ENCODE measurements around the gene SMIM5.

Gene SMIM5

DNA sequence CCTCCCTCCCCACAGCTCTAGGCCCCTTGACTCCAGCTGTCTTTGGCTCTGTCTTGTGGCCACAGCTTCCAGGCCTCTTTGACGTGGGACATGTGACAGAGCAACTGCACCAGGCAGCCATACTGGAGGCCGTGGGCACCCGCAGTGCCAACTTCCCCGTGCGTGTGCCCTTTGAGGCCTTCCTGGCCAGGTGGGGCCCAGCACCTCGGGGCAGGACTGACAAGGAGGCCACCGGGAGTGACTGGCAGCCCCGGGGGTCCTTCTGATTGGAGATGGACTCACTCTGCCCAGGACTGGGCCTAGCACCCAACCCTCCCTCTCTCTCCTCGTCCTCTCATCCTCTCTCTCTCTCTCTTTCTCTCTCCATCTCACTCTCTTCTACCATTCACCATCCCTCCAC, 30.1 kb upstream of the SMIM5 start:
- no peak for DNase-seq (ENCODE audit: low read depth in 2 of 2)

DNA sequence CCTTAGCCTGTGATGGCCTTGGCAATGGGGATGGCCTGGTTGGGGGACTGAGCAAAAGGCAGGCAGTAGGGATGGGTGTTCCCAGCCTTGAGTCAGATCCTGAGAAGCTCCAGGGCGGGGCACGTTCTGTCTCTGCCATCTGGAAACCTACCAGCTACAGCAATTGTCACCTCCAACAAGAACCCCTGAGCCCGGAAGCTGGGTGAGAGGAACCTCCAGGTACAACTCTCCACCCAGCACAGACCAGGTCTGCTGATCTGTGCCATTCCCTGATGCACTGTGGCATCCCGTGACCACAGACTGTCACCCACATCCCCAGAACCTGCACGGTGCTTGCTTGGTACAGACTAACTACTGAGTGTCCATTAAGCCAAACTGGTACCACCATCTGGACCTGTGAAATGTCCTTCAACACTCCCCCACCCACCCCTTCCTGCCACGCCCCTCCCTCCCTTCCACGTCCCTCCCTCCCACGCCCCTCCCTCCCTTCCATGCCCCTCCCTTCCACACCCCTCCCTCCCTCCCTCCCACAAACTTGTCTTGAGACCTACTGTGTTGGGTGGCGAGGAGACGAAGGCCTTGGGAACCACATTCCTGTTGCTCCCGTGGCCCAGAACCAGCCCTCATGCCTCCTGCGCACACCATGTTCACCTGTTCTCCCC, 29.1 kb upstream of the SMIM5 start:
- no peak for DNase-seq (ENCODE audit: low read depth in 2 of 2)

DNA sequence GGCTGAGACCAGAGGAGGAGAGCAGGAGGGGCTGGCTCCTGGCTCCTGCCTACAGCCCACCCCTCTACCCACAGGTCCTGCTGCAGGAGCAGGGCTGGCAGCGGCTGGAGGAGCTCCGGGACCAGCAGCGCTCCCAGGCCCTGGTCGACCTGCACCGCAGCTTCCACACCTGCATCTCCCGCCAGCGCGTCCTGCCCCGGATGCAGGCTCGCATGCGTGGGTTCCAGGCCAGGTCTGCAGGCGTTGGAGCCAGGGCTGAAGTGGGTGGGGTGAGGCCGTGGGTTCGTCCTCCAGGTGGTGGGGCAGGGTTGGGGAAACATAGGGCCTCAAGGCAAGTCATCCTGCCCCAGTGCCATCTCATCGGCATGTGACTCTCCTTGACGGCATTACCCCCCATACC, 27.4 kb upstream of the SMIM5 start:
- no peak for DNase-seq (ENCODE audit: low read depth in 2 of 2)

DNA sequence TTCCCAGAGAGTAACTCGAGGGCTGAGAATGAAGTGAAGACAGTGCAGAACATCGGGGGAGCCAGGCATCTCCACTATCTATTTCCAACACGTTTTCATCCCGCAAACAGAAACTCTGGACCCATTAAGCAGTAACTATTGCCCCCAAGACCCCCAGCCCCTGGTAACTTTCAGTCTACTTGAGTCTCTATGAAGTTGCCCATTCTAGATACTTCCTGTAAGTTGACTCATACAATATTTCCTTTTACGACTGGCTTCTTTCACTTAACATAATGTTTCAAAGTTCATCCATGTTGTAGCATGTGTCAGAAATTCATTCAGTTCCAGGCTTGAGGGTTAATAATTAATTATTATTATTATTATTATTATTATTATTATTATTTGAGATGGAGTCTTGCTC, 26.1 kb upstream of the SMIM5 start:
- DNase-seq (ENCODE audit: low read depth in 2 of 2), result no peak

DNA sequence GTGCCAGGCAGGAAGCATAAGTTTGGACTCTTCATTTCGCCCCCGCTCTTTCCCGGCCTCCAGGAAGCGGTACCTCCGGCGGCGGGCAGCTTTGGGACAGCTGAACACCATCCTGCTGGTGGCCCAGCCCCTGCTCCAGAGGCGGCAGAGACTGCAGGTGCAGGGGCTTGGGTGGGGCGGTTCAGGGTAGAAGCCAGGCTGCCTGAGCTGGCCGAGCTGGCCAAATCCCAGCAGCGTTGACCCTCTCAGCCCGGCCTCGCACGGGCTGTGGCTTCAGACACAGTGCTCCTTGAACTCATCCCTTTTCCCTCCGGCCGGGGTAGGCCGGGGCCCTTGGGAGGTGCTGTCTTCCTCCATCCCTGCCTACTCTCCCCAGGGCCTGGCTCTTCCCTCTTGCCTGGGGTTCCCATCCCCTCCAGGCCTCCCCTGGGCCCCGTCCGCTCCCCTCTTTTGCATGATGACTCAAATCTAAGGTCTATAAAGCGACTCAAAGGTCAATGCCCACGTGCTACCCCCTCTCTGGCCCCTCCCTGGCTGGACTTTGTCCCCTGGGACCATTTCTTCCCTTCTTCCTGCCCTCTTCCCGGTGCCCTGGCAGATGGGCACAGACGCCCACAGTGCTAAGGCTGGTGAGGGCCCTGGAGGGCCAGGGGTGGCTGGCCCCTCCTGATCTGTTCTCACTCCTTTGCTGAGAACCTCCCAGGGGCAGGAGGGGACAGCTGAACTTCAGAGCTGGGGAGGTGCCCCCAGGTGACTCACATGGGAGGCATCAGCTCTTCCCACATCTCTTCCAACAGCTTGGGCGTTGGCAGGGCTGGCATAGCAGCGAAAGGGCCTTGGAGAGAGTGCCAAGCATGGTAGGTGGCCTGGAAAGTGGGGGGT, 22.9 kb upstream of the SMIM5 start:
- no peak for DNase-seq (ENCODE audit: low read depth in 2 of 2)

DNA sequence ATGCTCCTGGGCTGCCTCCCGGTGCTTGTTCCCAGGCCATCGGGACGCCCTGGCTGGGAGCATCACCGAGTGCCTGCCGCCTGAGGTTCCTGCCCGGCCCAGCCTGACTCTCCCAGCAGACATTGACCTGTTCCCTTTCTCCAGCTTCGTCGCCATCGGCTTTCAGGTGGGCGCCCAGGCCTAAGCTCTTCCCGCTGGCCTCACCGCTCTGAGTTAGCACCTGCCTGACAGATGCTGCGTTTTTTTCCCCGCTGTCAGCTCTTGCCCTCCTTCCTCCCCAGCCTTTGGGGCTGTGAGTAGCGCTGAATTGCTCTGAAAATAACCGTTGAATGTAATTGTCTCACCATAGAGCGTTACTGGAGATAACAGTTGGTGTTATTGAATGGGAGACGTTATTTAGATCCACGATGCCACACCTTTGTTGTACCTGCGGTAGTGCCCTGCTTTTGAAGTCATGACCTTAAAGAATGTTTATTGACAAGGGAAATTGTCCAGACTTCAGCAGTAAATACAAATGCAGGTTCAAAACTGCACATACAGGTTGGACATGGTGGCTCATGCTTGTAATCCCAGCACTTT, 21.3 kb upstream of the SMIM5 start:
- no peak for DNase-seq (ENCODE audit: low read depth in 2 of 2)

DNA sequence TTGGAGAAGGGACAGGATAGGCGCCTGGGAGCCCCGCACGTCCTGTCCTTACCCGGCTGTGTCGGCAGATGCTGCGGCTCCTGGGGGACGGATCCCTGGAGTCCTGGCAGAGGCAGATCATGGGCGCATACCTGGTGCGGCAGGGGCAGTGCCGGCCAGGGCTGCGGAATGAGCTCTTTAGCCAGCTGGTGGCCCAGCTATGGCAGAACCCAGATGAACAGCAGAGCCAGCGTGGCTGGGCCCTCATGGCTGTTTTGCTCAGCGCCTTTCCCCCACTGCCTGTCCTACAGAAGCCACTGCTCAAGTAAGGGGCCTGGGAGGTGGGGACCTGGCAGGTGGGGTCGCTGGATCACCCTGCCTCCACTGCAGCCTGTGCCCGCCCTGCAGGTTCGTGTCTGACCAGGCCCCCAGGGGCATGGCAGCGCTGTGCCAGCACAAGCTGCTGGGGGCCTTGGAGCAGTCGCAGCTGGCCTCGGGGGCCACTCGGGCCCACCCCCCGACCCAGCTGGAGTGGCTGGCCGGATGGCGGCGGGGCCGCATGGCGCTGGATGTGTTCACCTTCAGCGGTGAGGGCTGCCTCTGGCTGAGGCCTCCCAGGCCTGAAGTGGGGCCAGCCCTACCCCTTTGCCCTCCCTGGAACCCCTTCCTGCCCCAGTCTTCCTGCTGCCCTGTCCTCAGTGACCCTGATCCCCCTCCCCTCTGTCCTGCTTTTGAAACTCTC, 20.2 kb upstream of the SMIM5 start:
- no peak for DNase-seq (ENCODE audit: low read depth in 2 of 2)

DNA sequence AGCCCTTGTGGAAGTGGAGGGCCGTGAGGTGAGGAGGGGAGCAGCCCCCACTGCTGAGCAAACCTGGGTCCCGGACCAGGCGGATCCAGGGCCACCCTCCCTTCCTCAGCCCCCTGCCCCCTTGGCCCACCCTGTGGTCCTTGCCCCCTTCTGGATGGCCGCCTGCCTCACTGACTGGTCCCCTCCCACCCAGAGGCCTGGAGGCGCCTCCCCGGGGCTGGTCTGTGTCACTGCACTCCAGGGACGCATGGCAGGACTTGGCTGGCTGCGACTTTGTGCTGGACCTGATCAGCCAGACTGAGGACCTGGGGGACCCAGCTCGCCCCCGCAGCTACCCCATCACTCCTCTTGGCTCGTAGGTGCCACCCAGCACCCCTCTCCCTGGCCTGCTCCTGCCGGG, 19.2 kb upstream of the SMIM5 start:
- no peak for DNase-seq (ENCODE audit: low read depth in 2 of 2)

DNA sequence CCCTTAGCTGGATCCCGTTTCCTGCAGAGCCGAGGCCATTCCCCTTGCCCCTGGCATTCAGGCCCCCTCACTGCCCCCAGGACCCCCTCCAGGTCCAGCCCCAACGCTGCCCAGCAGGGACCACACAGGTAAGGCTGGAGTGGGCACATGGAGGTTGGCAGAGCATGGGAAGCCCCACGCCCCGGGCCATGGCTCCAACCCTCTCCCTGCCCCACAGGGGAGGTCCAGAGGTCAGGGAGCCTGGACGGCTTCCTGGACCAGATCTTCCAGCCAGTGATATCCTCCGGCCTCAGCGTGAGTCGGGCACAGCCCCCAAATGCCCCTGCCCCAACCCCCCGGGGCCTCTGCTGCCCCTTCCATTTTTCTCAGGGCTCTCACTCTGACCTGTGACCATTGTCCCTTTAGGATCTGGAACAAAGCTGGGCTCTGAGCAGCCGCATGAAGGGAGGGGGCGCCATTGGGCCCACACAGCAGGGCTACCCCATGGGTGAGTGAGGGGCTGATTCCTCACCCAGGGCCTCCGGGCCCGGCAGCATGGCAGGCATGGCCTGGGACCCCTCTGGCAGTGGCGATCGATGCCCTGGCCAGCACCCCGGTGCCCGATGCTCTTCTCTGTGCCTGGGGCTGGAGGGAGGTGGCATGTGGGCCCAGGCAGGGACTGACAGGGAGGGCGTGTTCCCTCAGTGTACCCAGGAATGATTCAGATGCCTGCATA, 18.5 kb upstream of the SMIM5 start:
- DNase-seq (ENCODE audit: low read depth in 2 of 2), result no peak

DNA sequence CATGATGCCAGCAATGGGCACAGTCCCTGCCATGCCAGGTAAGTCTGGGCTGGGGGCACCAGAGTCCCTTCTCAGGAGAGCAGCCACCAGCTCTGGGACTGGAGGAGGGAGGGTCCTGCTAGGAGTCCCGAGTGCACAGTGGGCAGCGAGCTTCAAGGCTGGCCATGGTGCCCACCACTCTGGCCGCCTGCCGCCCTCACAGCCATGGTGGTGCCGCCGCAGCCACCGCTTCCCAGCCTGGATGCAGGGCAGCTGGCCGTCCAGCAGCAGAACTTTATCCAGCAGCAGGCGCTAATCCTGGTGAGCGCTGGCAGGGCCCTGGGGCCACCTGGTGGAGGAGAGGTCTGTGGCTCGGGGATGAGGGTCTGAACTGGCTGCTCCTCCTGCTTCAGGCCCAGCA, 17.9 kb upstream of the SMIM5 start:
- DNase-seq (ENCODE audit: low read depth in 2 of 2), result no peak

DNA sequence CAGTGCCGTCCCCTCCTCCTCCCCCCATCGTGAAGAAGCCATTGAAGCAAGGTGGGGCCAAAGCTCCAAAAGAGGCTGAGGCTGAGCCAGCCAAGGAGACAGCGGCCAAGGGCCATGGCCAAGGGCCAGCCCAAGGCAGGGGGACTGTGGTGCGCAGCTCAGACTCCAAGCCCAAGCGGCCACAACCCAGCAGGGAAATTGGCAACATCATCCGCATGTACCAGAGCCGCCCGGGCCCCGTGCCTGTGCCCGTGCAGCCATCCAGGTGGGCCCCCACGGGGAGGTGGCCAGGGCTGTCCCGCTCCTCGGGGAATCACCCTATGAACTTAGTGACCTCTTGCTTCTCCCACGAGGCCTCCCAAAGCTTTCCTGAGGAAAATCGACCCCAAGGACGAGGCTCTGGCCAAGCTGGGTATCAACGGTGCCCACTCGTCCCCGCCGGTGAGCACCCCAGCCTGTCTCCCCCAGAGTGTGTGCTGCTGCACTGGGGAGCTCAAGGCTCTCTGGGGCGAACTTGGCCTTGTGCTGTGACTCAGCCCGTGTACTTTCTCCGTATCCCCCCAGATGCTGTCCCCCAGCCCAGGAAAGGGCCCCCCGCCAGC, 16.6 kb upstream of the SMIM5 start:
- DNase-seq (ENCODE audit: low read depth in 2 of 2), result no peak

DNA sequence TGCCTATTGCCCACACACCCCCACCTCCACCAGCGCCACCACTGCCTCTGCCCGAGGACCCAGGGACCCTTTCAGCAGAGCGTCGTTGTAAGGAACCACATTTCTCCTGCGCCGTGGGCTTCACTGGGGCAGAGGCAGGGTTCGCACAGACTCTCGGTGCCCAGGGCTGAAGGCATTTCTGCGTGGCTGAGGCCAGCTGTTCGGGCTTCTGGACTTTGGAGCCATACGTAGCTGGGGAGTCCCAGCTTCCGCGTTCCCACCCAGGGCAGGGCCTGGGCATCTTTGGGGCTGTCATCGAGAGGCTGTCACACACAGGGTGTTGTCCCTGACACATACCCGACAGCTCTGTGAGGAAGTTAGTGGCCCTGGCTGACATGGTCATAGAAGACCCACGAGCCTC, 16.0 kb upstream of the SMIM5 start:
- no peak for DNase-seq (ENCODE audit: low read depth in 2 of 2)

DNA sequence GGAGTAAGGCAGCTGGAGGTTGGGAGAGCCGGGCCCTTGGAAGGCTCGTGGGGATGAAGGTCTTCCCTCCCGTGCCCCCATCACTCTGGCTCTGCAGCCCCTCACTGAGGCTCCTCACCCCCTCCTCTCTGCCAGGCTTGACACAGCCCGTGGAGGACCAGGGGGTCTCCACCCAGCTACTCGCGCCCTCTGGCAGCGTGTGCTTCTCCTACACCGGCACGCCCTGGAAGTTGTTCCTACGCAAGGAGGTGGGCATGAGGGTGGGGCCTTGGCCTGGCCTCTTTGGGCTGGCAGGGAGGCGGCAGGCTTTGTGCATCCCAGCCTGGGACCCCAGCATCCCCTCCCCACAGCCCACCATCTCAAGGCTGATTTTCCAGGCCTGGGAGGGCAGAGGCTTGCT, 15.6 kb upstream of the SMIM5 start:
- no peak for DNase-seq (ENCODE audit: low read depth in 2 of 2)

DNA sequence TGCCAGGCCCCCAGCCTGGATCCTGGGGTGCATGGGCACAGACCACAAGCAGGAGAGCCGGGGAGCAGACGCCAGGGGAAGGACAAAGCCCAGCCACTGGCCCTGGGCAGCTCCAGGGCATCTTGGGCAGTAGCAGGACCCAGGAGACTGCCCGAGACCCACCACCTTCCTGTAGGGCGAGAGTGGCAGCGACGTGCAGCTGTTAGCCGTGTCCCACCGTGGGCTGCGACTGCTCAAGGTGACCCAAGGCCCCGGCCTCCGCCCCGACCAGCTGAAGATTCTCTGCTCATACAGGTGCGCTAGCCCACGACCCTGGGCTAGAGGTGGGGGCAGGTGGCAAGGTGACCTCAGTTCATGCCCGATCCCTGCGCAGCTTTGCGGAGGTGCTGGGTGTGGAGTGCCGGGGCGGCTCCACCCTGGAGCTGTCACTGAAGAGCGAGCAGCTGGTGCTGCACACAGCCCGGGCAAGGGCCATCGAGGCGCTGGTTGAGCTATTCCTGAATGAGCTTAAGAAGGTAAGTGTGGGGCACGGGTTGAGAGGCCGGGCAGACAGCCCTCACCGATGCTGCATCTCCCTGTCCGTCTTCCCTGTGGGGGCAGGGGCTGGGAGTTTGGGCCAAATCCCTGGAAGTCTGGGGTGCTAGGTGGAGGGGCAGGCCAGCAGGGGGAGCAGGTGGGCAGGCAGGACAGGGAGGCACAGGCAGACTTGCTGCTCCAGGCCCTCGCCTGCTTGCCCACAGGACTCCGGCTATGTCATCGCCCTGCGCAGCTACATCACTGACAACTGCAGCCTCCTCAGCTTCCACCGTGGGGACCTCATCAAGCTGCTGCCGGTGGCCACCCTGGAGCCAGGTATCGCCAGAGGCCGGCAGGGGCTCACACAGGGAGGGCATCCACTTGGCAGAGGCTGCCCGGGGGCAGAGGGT, 13.5 kb upstream of the SMIM5 start:
- DNase-seq (ENCODE audit: low read depth in 2 of 2), result no peak

DNA sequence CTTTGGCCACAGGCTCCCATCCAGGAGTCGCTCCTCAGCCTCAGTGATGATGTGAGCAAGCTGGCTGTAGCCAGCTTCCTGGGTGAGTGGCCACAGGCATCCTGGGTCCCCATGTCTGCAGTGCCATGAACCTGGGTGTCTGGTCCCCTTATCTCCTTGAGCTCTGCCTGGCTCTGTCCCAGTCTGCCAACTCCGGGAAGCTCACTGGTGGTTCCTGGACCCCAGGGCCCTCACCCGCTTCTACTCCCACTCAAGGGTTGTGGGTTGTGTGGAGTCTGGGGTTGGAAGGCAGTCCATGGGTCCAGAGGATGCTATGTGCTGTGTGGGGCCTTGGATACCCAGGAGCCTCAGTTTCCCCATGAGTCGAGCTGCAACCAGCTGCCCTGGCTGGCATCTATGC, 11.7 kb upstream of the SMIM5 start:
- DNase-seq (ENCODE audit: low read depth in 2 of 2), result no peak

DNA sequence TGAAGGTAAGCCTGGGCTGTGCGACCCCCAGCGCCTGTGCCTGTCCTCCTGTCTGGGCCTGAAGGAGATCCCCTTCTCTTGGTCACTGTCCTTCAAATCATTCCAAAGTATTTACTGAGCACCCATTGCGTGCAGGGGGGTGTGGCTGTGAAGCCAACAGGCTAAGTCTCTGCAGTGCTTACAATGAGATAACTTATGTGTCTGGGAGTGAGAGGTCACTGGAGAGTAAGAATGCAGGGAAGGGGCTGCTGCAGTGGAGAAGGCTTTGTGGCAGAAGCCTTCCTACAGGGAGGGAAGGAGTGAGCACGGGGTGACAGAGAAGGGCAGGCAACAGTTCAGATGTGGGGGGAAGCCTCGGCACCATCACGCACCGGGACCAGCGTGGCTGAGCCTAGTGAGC, 11.2 kb upstream of the SMIM5 start:
- DNase-seq (ENCODE audit: low read depth in 2 of 2), result no peak

DNA sequence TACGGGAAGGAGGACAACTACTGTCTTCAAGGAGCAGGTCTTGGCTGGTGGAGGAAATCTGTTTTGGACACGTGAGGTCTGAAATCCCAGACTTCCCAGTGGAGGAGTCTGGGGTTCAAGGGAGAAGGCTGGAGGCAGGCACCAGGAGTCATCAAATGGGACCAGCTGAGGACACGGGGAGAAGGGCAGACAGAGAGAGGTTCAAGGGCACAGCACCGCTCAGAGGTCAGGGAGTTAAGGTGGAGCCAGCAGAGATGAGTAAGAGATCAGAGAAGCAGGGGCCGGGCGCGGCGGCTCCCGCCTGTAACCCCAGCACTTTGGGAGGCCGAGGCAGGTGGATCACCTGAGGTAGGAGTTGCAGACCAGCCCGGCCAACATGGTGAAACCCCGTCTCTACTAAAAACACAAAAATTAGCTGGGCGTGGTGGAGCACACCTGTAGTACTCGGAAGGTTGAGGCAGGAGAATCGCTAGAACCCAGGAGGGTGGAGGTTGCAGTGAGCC, 10.4 kb upstream of the SMIM5 start:
- DNase-seq (ENCODE audit: low read depth in 2 of 2), result no peak

DNA sequence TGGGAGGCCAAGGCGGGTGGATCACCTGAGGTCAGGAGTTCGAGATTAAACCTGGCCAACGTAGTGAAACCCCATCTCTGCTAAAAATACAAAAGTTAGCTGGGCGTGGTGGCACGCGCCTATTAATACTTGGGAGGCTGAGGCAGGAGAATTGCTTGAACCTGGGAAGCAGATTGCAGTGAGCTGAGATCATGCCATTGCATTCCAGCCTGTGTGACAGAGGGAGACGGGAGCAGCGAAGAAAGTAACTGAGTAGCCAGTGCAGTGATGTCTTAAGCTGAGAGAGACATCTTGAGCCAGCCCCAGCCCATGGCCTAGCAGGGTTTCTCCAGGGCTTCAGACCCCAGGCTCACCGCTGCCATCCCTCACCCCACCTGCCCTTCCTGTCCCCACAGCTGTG, 9.8 kb upstream of the SMIM5 start:
- no peak for DNase-seq (ENCODE audit: low read depth in 2 of 2)

DNA sequence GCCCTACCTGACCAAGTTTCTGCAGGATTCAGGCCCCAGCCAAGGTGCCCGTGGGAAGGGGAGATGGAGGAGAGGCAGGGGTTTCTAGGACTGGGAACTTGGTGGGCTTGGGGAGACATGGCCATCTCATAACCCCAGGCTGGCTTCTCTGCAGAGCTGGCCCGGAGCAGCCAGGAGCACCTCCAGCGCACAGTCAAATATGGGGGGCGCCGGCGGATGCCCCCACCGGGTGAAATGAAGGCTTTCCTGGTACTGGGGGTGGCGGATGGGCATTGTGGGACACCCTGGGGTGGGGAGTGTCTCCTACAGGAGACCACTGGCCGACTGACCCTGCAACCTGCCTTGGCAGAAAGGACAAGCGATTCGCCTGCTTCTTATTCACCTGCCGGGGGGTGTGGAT, 9.2 kb upstream of the SMIM5 start:
- no peak for DNase-seq (ENCODE audit: low read depth in 2 of 2)

DNA sequence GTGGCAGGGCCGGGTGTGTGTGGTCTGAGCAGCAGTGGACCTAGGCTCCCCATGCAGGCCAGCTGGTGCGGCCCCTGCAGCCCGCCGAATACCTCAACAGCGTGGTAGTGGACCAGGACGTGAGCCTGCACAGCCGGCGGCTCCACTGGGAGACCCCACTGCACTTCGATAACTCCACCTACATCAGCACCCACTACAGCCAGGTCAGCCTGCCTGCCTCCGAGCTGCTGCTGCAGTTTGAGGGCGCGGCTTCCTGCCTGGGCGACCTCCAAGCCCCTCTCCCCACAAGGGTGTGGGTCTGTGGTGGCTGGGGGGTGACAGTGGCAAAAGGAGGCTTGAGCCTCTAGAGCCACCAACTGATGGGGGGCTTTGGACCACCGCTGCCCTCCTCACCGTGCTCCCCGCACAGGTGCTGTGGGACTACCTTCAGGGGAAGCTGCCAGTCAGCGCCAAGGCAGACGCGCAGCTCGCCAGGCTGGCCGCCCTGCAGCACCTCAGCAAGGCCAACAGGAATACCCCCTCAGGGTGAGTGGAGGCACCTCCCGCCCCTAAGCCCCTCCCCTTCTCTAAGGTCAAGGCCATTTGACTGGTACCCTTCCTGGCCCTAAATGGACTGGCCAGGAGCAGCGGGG, 8.4 kb upstream of the SMIM5 start:
- no peak for DNase-seq (ENCODE audit: low read depth in 2 of 2)
